Transverse colon (tissue), 4 donors: ENCODE results near the gene HOPX. TPM values are rescaled to one million over a fixed set of nuclear protein-coding genes. Genes with fewer than 3 reads are reported as not detected.
"Not testable (repeated sequence)": the region's sequence is repeated elsewhere in the genome, so short reads cannot be mapped to it uniquely, and the experiment has no call there.

Experiments used
- DNase-seq: peaks from one replicate; pipeline ENCODE4 v3.0.0-alpha.2; 2019
- H3K27ac ChIP-seq, 4 donors: fragments of 200-600 bp; sonication (generic); 2 replicates each; pipeline ENCODE4 v1.5.1; 2016 to 2018; ENCODE audit warnings: inconsistent platforms in 4 of 4
- H3K27me3 ChIP-seq: fragments of 200-600 bp; sonication (generic); 2 replicates; pipeline ENCODE4 v1.5.1; 2017; ENCODE audit warnings: inconsistent platforms
- H3K36me3 ChIP-seq, 4 donors: fragments of 200-600 bp; sonication (generic); 2 replicates each; pipeline ENCODE4 v1.5.1; 2017 to 2019; ENCODE audit warnings: inconsistent platforms in 4 of 4
- H3K4me1 ChIP-seq, 4 donors: fragments of 200-600 bp; sonication (generic); 2 replicates each; pipeline ENCODE4 v1.5.1; 2017 to 2020; ENCODE audit warnings: inconsistent platforms in 4 of 4
- H3K4me3 ChIP-seq, 4 donors: fragments of 200-600 bp; sonication (generic); 1 replicate in 1 of 4; 2 replicates in 3 of 4; pipeline versions ENCODE4 v1.5.1 to v1.6.1; 2017 to 2019; ENCODE audit warnings: inconsistent platforms in 4 of 4
- H3K9me3 ChIP-seq, 2 donors: fragments of 200-600 bp; sonication (generic); 2 replicates each; pipeline ENCODE4 v1.5.1; 2017 to 2019; ENCODE audit warnings: inconsistent platforms in 2 of 2
- EP300 ChIP-seq: sonication (generic); formaldehyde crosslinking; IDR thresholded peaks from one replicate; pipeline ENCODE4 v1.6.1; 2017; ENCODE audit warnings: antibody characterized with exemption, low read depth
- POLR2A ChIP-seq: fragments of 450-650 bp; IDR thresholded peaks from one replicate; pipeline ENCODE4 v1.6.1; 2016; ENCODE audit warnings: antibody characterized with exemption, mild to moderate bottlenecking, moderate library complexity
- POLR2AphosphoS5 ChIP-seq, 3 donors: sonication (generic); formaldehyde crosslinking; IDR thresholded peaks; one replicate each; pipeline ENCODE4 v1.6.1; 2016; ENCODE audit warnings: antibody characterized with exemption in 3 of 3
- WGBS, 2 donors: methylation state at CpG; one replicate each; pipeline ENCODE4 v1.1.5; 2018; ENCODE audit warnings: low coverage in 1 of 2; 5-methylcytosine and 5-hydroxymethylcytosine counted together
- in situ Hi-C, 4 donors: fragments of 200-750 bp; cut with MboI; loops; one replicate each; pipeline versions ENCODE4 v1.15.0 to v1.15.1; 2017; ENCODE audit warnings: low sequenced_read_pairs in 3 of 4, low pct_ligation_motif_present in 1 of 4, low pct_unique_long_range_greater_than_20kb in 1 of 4
- intact Hi-C: fragments of 100-400 bp; cut with DNase I; formaldehyde crosslinking; loops from one replicate; pipeline ENCODE4 v1.15.1; 2023; ENCODE audit warnings: low total_unique reads
- total RNA-seq, 4 donors: library from RNA; depleted of rRNA; stranded (reverse); fragments of >200 nt; gene quantifications; one replicate each; pipeline ENCODE4 v1.1.0, GENCODE V29; 2016
- TF ChIP-seq, protein P1 (sequence below), 5 experiments: fragments of 200-600 bp in 3 of 5; fragments of 450-650 bp in 2 of 5; sonication (generic) in 3 of 5; IDR thresholded peaks; 1 replicate in 2 of 5; 2 replicates in 3 of 5; pipeline ENCODE4 v1.5.1; 2016 to 2017; ENCODE audit warnings: antibody characterized with exemption in 5 of 5, inconsistent platforms in 3 of 5, mild to moderate bottlenecking in 2 of 5, moderate library complexity in 1 of 5

HOPX gene
- 10 to 100 TPM in 1 of 4 donors, 1 to 10 TPM in 3; 2.6 to 27.5 (median 7.7) TPM for total RNA-seq

- Histone ChIP-seq H3K9me3 (no peaks in the 10 kb centered on the region), H3K4me1 (peaks cover 0 to 12% (median 0%) of the 10 kb centered on the region in 4 donors), H3K27me3 (peaks cover 47% of the 10 kb centered on the region), H3K36me3 (no peaks in the 10 kb centered on the region), H3K27ac (no peak within 1 kb of the TSS), H3K4me3 (peak within 1 kb of the TSS in 1 of 4 donors; percentile 20)
- TF ChIP-seq POLR2A: no peak
- no peak for TF ChIP-seq EP300
- TF ChIP-seq POLR2AphosphoS5 (IDR thresholded peaks at IDR 0.05): no peak
- TF ChIP-seq, protein P1, sequence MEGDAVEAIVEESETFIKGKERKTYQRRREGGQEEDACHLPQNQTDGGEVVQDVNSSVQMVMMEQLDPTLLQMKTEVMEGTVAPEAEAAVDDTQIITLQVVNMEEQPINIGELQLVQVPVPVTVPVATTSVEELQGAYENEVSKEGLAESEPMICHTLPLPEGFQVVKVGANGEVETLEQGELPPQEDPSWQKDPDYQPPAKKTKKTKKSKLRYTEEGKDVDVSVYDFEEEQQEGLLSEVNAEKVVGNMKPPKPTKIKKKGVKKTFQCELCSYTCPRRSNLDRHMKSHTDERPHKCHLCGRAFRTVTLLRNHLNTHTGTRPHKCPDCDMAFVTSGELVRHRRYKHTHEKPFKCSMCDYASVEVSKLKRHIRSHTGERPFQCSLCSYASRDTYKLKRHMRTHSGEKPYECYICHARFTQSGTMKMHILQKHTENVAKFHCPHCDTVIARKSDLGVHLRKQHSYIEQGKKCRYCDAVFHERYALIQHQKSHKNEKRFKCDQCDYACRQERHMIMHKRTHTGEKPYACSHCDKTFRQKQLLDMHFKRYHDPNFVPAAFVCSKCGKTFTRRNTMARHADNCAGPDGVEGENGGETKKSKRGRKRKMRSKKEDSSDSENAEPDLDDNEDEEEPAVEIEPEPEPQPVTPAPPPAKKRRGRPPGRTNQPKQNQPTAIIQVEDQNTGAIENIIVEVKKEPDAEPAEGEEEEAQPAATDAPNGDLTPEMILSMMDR (IDR thresholded peaks at IDR 0.05): no peak
- intact Hi-C loops (no loop called here), in situ Hi-C loops (no loop called here)
- peak; percentile 21 for DNase-seq
- 23 to 25% methylated on average over 7 to 18 of the region's 18 CpGs for WGBS, 2 donors
These were observed at the start of gene HOPX for GRCh38 chr4:56681158-56681852. Gene HOPX, minus strand, starts transcription at chr4:56681296. Its CDS starts 23,480 bp downstream, at chr4:56657816.

DNA sequence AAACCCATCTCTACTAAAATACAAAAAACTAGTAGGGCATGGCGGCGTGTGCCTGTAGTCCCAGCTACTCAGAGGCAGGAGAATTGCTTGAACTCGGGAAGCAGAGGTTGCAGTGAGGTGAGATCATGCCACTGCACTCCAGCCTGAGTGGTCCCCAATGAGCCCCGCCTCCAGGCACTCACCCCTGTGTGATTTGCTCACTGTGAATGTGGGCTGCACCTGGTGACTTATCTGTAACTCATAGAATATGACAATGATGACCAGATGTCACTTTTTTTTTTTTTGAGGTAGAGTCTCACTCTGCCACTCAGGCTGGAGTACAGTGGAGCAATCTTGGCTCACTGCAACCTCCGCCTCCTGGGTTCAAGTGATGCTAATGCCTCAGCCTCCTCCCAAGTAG lies 49.0 kb upstream of the HOPX start:
- in situ Hi-C loops: no loop called here
- Histone ChIP-seq H3K27me3 (no peaks in the 10 kb centered on the region), H3K4me3 (no peak overlapping the region), H3K9me3 (no peaks in the 10 kb centered on the region), H3K27ac (no peak overlapping the region), H3K36me3 (no peaks in the 10 kb centered on the region), H3K4me1 (peaks cover 9 to 16% (median 11%) of the 10 kb centered on the region in 4 donors)
- intact Hi-C loops: no loop called here
- WGBS, 2 donors: 83 to 92% methylated on average over 1 to 5 of the region's 5 CpGs
- TF ChIP-seq POLR2A: no peak
- TF ChIP-seq, protein P1 (IDR thresholded peaks at IDR 0.05): no peak
- TF ChIP-seq EP300: no peak
- no peak for TF ChIP-seq POLR2AphosphoS5 (IDR thresholded peaks at IDR 0.05)
- DNase-seq: no peak

DNA sequence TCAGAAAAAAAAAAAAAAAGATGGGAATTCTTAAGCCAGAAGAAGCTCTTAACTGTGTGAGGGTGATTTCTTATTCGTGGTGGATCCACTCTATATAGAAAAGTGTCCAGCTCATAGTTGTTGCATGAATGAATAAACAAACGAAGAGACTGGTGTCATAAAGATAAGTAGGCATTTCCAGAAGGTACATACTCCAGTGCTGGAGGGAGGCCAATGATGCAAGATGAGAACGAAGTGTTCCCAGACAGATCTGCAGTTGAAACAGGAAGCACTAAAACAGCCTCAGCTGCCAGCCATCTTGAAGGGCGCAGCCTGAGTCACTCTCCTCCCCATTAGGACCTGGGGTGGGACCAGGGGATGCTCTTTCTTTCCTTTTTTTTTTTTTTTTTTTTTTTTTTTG lies 47.4 kb upstream of the HOPX start:
- H3K9me3 ChIP-seq: no peaks in the 10 kb centered on the region
- H3K27ac ChIP-seq: peak overlapping the region; percentile 62 to 79 (median 70)
- DNase-seq: peak; percentile 91
- no peaks in the 10 kb centered on the region for H3K27me3 ChIP-seq
- in situ Hi-C loops (no loop called here), intact Hi-C loops (no loop called here)
- H3K4me1 ChIP-seq: peaks cover 9 to 16% (median 11%) of the 10 kb centered on the region in 4 donors
- no peak overlapping the region for H3K4me3 ChIP-seq
- H3K36me3 ChIP-seq: no peaks in the 10 kb centered on the region
- 11 to 19% methylated on average over 4 of the region's 4 CpGs for WGBS, 2 donors
- TF ChIP-seq, protein P1 (IDR thresholded peaks at IDR 0.05): no peak
- TF ChIP-seq EP300 (peak; percentile 98), POLR2A (no peak), POLR2AphosphoS5 (IDR thresholded peaks at IDR 0.05) (peak; percentile 80 to 94 (median 91))

GRCh38 chr4:56727150-56727549 lies 46.1 kb upstream of the HOPX start:
- WGBS, 2 donors: 82 to 87% methylated on average over 4 of the region's 4 CpGs
- Histone ChIP-seq H3K27me3 (no peaks in the 10 kb centered on the region), H3K36me3 (no peaks in the 10 kb centered on the region), H3K4me3 (no peak overlapping the region), H3K27ac (no peak overlapping the region), H3K9me3 (no peaks in the 10 kb centered on the region), H3K4me1 (peaks cover 9 to 16% (median 10%) of the 10 kb centered on the region in 4 donors)
- no peak for TF ChIP-seq POLR2AphosphoS5 (IDR thresholded peaks at IDR 0.05)
- TF ChIP-seq, protein P1 (IDR thresholded peaks at IDR 0.05): no peak
- no peak for TF ChIP-seq POLR2A
- TF ChIP-seq EP300: no peak
- DNase-seq: no peak
- intact Hi-C loops (no loop called here), in situ Hi-C loops (no loop called here)

- H3K27ac ChIP-seq, H3K4me3 ChIP-seq, intact Hi-C loops, DNase-seq, H3K36me3 ChIP-seq, H3K9me3 ChIP-seq, H3K27me3 ChIP-seq, in situ Hi-C loops: not testable (repeated sequence)
- WGBS, 2 donors: 100% methylated on average over 1 of the region's 1 CpG
- H3K4me1 ChIP-seq: peaks cover 8 to 16% (median 10%) of the 10 kb centered on the region in 4 donors
These were observed 45.5 kb upstream of the HOPX start for GRCh38 chr4:56726593-56726992.
